HFFc6 (cell line): ENCODE measurements around the gene PLXNA3. TPM values are rescaled to one million over a fixed set of nuclear protein-coding genes. Genes with fewer than 3 reads are reported as not detected.
A peak's percentile ranks its signal among the peaks of the same experiment; 100 is the strongest.

Experiments used
- DNase-seq: peaks from one replicate; pipeline ENCODE4 v3.0.0-alpha.2; 2018
- H3K27ac Mint-ChIP-seq: 2 replicates; pipeline ENCODE4 v1.8.0; 2020; ENCODE audit warnings: mild to moderate bottlenecking, mixed read lengths
- H3K27me3 Mint-ChIP-seq: 2 replicates; pipeline ENCODE4 v1.8.0; 2021; ENCODE audit warnings: mild to moderate bottlenecking, moderate library complexity, mixed read lengths; ENCODE audit not compliant: insufficient read depth
- H3K36me3 Mint-ChIP-seq: 2 replicates; pipeline ENCODE4 v1.8.0; 2021; ENCODE audit warnings: low read depth, mixed read lengths
- H3K4me1 Mint-ChIP-seq: 2 replicates; pipeline ENCODE4 v1.8.0; 2020; ENCODE audit warnings: low read depth, mixed read lengths
- H3K4me3 Mint-ChIP-seq: 2 replicates; pipeline ENCODE4 v1.8.0; 2020; ENCODE audit warnings: mild to moderate bottlenecking, moderate library complexity, mixed read lengths
- H3K9me3 Mint-ChIP-seq: 2 replicates; pipeline ENCODE4 v1.8.0; 2020; ENCODE audit warnings: mild to moderate bottlenecking, mixed read lengths
- CTCF ChIP-seq: fragments of 200-600 bp; sonication (generic); IDR thresholded peaks from 2 replicates; pipeline ENCODE4 v1.5.0; 2021; ENCODE audit warnings: antibody characterized with exemption, mild to moderate bottlenecking
- total RNA-seq, 6 experiments: library from RNA; stranded (reverse); fragmentation: NEBNext Ultra II Directional; extraction: Animal tissue kit (Norgen Biotek cat#: 25700); gene quantifications; 2 replicates in 1 of 6; 3 replicates in 5 of 6; pipeline ENCODE4 v1.2.3, GENCODE V29; 2021

PLXNA3 gene
- total RNA-seq, 6 experiments from 2014 or later, result 66.2 to 98.7 (median 79.8) TPM

GRCh38 chrX:154426916-154427770 is 30.9 kb upstream of the PLXNA3 start:
- H3K27me3 Mint-ChIP-seq, result peaks cover 3% of the 10 kb centered on the region
- no peak overlapping the region for H3K27ac Mint-ChIP-seq
- H3K4me1 Mint-ChIP-seq, result peaks cover 18% of the 10 kb centered on the region
- H3K9me3 Mint-ChIP-seq, result no peaks in the 10 kb centered on the region
- no peak overlapping the region for H3K4me3 Mint-ChIP-seq
- DNase-seq, result no peak
- TF ChIP-seq CTCF, result no peak
- H3K36me3 Mint-ChIP-seq, result no peaks in the 10 kb centered on the region

- Mint-ChIP-seq H3K27me3 (peaks cover 3% of the 10 kb centered on the region), H3K27ac (peak within 1 kb of the TSS; percentile 36), H3K36me3 (no peaks in the 10 kb centered on the region), H3K4me1 (peaks cover 18% of the 10 kb centered on the region), H3K9me3 (no peaks in the 10 kb centered on the region), H3K4me3 (peak within 1 kb of the TSS; percentile 87)
- DNase-seq, result peak; percentile 92
- TF ChIP-seq CTCF, result no peak; the same call in 1 of the 2 replicates
Observed at GRCh38 chrX:154428176-154429171, 29.6 kb upstream of the PLXNA3 start, which contains the start of gene ATP6AP1. Gene ATP6AP1, plus strand, starts transcription at chrX:154428677. Its CDS starts 16 bp downstream, at chrX:154428693.

- peaks cover 18% of the 10 kb centered on the region for H3K4me1 Mint-ChIP-seq
- TF ChIP-seq CTCF, result no peak
- H3K27ac Mint-ChIP-seq, result peak overlapping the region; percentile 21; the same call in 1 of the 2 replicates
- H3K4me3 Mint-ChIP-seq, result peak overlapping the region; percentile 87
- DNase-seq, result no peak
- peaks cover 3% of the 10 kb centered on the region for H3K27me3 Mint-ChIP-seq
- no peaks in the 10 kb centered on the region for H3K9me3 Mint-ChIP-seq
- H3K36me3 Mint-ChIP-seq, result no peaks in the 10 kb centered on the region
Observed at GRCh38 chrX:154429711-154430110, 28.4 kb upstream of the PLXNA3 start.

GRCh38 chrX:154430479-154430878 is 27.6 kb upstream of the PLXNA3 start:
- Mint-ChIP-seq H3K36me3 (no peaks in the 10 kb centered on the region), H3K9me3 (no peaks in the 10 kb centered on the region), H3K27ac (no peak overlapping the region), H3K4me1 (peaks cover 18% of the 10 kb centered on the region), H3K4me3 (peak overlapping the region; percentile 4; the same call in 1 of the 2 replicates), H3K27me3 (peaks cover 3% of the 10 kb centered on the region)
- DNase-seq, result no peak
- TF ChIP-seq CTCF, result no peak

GRCh38 chrX:154430916-154431315 is 27.2 kb upstream of the PLXNA3 start:
- no peak for DNase-seq
- Mint-ChIP-seq H3K27ac (no peak overlapping the region), H3K27me3 (peaks cover 3% of the 10 kb centered on the region), H3K4me1 (peaks cover 18% of the 10 kb centered on the region), H3K4me3 (peak overlapping the region; percentile 4; the same call in 1 of the 2 replicates), H3K36me3 (no peaks in the 10 kb centered on the region), H3K9me3 (no peaks in the 10 kb centered on the region)
- no peak for TF ChIP-seq CTCF
